ENCODE measurements around the gene OR10V1.

Gene OR10V1

DNA sequence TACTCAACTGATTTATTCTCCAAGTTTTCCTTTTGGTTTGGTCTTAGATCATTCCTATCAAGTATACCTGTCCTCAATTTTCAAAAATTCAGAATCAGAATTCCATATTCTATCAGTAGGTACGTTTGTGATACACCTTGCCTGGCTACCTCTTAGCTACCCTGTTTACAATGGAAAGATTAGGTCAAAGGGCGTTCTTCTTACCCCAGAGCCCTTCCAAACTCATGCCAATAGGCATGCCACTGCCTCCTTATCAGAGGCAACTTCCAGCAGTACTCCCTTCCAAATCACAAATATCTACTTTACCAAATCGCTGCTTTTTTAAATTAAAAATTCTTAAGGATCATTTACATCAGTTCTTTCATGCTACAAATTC lies 45.8 kb downstream of the OR10V1 start:
- DNase-seq: no peak

- DNase-seq: no peak
Observed at GRCh38 chr11:59666969-59667368, 46.7 kb downstream of the OR10V1 start.

Measured in RPMI8226 (cell line).